ENCODE data around the gene S100PBP.

DNA sequence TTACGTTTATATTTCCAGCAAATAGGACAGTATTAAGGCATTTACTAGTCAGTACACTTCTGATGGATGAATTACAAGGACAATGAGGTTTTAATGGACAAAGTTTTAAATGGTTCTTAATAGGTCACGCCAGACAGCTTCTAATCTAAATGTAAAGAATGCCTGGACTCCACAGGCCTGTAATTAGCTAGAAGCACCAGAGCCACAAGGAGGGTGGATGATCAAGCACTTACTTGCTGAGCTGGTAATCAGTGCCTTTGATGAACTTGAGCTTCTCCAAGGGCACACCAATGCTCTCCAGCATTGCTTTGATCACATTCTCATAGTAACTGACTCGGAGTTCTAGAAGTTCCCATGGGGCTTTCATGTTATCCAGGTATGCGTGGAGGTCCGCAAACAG is 7.1 kb upstream of the S100PBP start:
- TF ChIP-seq, protein P1, sequence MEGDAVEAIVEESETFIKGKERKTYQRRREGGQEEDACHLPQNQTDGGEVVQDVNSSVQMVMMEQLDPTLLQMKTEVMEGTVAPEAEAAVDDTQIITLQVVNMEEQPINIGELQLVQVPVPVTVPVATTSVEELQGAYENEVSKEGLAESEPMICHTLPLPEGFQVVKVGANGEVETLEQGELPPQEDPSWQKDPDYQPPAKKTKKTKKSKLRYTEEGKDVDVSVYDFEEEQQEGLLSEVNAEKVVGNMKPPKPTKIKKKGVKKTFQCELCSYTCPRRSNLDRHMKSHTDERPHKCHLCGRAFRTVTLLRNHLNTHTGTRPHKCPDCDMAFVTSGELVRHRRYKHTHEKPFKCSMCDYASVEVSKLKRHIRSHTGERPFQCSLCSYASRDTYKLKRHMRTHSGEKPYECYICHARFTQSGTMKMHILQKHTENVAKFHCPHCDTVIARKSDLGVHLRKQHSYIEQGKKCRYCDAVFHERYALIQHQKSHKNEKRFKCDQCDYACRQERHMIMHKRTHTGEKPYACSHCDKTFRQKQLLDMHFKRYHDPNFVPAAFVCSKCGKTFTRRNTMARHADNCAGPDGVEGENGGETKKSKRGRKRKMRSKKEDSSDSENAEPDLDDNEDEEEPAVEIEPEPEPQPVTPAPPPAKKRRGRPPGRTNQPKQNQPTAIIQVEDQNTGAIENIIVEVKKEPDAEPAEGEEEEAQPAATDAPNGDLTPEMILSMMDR (IDR thresholded peaks at IDR 0.05; ENCODE audit: extremely low read depth in 1 of 2, insufficient read depth in 1 of 2, low read depth in 1 of 2, low read length in 2 of 2) = no peak
- no peak for TF ChIP-seq POLR2AphosphoS5 (IDR thresholded peaks at IDR 0.05; ENCODE audit: insufficient read depth, low read depth, low read length)
- no peak for TF ChIP-seq FOS (IDR thresholded peaks at IDR 0.05; ENCODE audit: borderline replicate concordance, insufficient read depth, low read length)
- TF ChIP-seq, protein P2, sequence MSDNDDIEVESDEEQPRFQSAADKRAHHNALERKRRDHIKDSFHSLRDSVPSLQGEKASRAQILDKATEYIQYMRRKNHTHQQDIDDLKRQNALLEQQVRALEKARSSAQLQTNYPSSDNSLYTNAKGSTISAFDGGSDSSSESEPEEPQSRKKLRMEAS (IDR thresholded peaks at IDR 0.05; ENCODE audit: insufficient read depth, insufficient read length) = no peak
- TF ChIP-seq MYC (IDR thresholded peaks at IDR 0.05; ENCODE audit: low read depth, low read length) = no peak
